Vagina (tissue), 2 donors: Measurements from ENCODE around the gene PSMC5.

Experiments used
- POLR2A ChIP-seq, 2 donors: fragments of 450-650 bp; IDR thresholded peaks; one replicate each; pipeline ENCODE4 v1.6.1; 2017; ENCODE audit warnings: antibody characterized with exemption in 2 of 2, mild to moderate bottlenecking in 2 of 2, moderate library complexity in 2 of 2
- TF ChIP-seq, protein P1 (sequence below), 3 experiments: fragments of 450-650 bp in 2 of 3; fragments of 200-600 bp in 1 of 3; sonication (generic) in 1 of 3; IDR thresholded peaks; one replicate each; pipeline ENCODE4 v1.5.1; 2017 to 2019; ENCODE audit warnings: antibody characterized with exemption in 3 of 3, mild to moderate bottlenecking in 2 of 3, moderate library complexity in 2 of 3

- TF ChIP-seq, protein P1, sequence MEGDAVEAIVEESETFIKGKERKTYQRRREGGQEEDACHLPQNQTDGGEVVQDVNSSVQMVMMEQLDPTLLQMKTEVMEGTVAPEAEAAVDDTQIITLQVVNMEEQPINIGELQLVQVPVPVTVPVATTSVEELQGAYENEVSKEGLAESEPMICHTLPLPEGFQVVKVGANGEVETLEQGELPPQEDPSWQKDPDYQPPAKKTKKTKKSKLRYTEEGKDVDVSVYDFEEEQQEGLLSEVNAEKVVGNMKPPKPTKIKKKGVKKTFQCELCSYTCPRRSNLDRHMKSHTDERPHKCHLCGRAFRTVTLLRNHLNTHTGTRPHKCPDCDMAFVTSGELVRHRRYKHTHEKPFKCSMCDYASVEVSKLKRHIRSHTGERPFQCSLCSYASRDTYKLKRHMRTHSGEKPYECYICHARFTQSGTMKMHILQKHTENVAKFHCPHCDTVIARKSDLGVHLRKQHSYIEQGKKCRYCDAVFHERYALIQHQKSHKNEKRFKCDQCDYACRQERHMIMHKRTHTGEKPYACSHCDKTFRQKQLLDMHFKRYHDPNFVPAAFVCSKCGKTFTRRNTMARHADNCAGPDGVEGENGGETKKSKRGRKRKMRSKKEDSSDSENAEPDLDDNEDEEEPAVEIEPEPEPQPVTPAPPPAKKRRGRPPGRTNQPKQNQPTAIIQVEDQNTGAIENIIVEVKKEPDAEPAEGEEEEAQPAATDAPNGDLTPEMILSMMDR (IDR thresholded peaks at IDR 0.05), result no peak
- TF ChIP-seq POLR2A (IDR thresholded peaks at IDR 0.05), result no peak
Measured at GRCh38 chr17:63832014-63832413, 4.8 kb downstream of the PSMC5 start.
